Urinary bladder (tissue), 4 donors: Measurements from ENCODE around the gene PQBP1. TPM values are rescaled to one million over a fixed set of nuclear protein-coding genes. Genes with fewer than 3 reads are reported as not detected.

Experiments
- DNase-seq: peaks from one replicate; pipeline ENCODE4 v3.0.0-alpha.2; 2015; ENCODE audit errors: extremely low spot score
- H3K27ac ChIP-seq: one replicate; pipeline ENCODE4 v1.5.1; 2013; ENCODE audit warnings: low read depth, mild to moderate bottlenecking, moderate library complexity
- H3K36me3 ChIP-seq: one replicate; pipeline ENCODE4 v1.6.1; 2013; ENCODE audit warnings: mild to moderate bottlenecking, moderate library complexity; ENCODE audit not compliant: insufficient read depth
- H3K4me1 ChIP-seq: one replicate; pipeline ENCODE4 v1.6.1; 2013; ENCODE audit warnings: mild to moderate bottlenecking, moderate library complexity; ENCODE audit not compliant: insufficient read depth
- H3K4me3 ChIP-seq: one replicate; pipeline ENCODE4 v1.5.1; 2013; ENCODE audit warnings: low read depth, low read length
- WGBS: extraction: QIAGEN DNeasy Blood & Tissue Kit; methylation state at CpG from one replicate; pipeline ENCODE4 v1.1.7; 2013; 5-methylcytosine and 5-hydroxymethylcytosine counted together
- polyA plus RNA-seq: library from polyadenylated mRNA; stranded (reverse); fragments of 200-250 nt; gene quantifications from one replicate; pipeline ENCODE4 v1.2.3, GENCODE V29; 2013
- total RNA-seq: library from RNA; depleted of rRNA; stranded (reverse); fragments of >200 nt; gene quantifications from one replicate; pipeline ENCODE4 v1.2.3, GENCODE V29; 2014
- donor health status: healthy with polysubstance abuse.
- donor health status: healthy.

Gene PQBP1
- total and polyA plus RNA-seq, 2 donors = 13.9 to 102 TPM

DNA sequence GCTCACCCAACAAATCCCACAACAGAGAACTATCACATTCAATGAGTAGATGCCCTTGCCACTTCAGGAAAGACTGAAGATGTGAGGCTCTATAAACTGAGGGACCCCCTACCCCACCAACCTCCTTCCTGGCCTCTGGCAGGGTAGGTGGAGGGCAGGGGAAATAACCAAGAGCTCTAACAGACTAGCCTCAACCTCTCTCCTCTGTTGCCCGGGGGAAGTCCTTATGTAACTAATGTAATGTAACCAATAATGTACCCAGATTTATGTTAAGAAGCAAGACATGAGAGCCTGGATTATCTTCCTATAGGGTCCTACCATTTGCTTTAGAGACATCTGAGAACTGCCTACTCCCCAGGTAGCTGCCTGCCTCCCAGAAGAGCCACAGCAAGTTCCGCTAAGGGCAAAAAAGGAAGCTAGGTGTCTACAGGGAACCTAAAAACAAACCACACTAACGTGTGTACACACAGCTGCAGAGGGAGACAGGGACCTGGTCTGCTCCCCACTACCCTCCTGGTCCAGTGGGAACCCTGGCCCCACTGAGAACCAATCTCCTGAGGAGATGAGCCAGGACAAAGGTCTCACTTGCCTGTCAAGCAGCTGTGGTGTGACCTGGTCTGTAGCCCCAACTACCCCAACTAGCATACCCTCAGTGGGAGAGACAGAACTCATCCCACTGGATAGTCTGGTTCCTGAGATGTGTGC is 41.9 kb downstream of the PQBP1 start:
- H3K36me3 ChIP-seq = peaks cover 2% of the 10 kb centered on the region
- H3K4me1 ChIP-seq = no peaks in the 10 kb centered on the region
- WGBS = 83% methylated on average over 3 of the region's 3 CpGs
- no peak overlapping the region for H3K27ac ChIP-seq
- H3K4me3 ChIP-seq = no peak overlapping the region
- no peak for DNase-seq

DNA sequence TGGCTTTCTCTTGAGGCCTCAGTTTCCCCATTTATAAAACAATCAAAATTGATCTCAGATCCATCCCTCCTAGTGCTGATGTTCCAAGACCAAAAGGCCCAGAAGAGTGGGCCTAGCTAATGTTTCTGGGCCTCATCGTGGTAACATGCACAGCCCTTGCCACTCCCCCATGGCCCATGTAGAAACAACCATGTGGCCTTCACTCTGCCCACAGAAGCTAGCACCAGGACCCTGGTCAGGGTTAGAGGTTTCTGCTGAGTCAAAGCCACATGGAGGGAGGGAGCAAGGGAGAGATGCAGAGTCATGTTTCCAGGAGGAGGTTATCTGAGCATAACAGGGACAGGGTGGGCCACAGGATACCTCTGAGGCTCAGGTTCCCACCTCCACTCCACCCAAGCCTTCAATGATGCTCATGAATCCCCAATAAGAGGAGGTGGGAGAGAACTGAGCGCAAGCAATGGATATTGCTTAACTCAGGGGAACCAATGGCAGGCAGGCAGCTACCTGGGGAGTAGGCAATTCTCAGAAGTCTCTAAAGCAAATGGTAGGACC is 42.8 kb downstream of the PQBP1 start:
- H3K4me3 ChIP-seq = no peak overlapping the region
- peaks cover 2% of the 10 kb centered on the region for H3K36me3 ChIP-seq
- WGBS = 89% methylated on average over 2 of the region's 2 CpGs
- no peak overlapping the region for H3K27ac ChIP-seq
- no peak for DNase-seq
- H3K4me1 ChIP-seq = no peaks in the 10 kb centered on the region

DNA sequence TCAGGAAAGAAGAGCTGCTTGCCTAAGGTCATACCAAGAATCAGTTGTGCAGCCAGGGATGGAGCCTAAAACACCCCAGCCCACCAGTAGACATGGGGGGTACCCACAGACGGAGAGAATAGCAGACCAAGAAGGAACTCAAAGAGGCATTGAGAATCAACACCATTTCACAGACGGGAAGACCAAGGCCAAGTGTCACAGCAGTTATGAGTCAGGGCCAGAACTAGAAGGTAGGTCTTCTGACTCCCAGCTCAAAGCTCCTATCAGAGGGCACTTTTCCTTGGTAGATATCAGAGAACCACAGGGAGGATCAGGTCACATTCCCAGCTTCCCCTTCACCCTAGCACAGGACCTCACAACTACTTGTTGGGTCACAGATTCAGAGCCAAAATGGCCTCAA is 45.2 kb downstream of the PQBP1 start:
- 93% methylated on average over 2 of the region's 2 CpGs for WGBS
- peaks cover 2% of the 10 kb centered on the region for H3K36me3 ChIP-seq

DNA sequence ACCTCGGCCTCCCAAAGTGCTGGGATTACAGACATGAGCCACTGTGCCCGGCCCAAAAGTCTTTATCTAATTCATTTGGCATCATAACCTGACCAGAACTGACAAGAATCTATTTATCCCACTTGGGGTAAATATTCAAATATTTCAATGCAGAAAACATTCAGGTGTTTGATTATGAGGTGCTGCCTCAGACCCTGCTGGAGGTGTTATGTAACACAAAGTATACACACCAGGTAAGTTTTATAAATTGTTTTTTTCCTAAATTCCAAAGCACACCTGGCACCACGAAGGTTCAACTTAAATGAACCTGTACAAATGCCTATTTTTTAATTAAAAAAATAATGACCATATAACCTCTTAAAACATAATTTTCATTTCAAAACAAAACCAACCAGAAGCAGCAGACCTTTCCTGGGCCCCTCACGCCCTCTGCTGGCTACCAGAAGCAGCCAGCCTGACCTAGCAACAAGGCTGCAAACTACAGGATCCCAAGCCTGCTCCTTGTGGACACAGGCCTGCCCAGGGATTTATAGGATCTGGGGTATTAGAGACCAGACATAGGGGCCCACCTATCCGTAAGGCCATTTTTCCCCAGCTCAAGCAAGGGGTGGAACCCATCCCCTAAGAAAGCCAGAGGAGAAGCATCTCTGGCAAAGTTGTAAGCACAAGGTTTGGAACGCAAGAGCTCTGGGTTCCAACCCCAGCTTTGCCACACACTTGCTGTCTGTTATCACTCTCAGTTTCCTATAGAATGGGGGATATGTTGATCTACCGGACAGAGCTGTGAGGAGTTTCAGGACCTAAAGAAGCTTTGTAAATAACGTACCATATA is 48.0 kb downstream of the PQBP1 start:
- no peak for DNase-seq
- 51% methylated on average over 8 of the region's 8 CpGs for WGBS

More for the DNA sequence above, 45.2 kb downstream of the PQBP1 start:
- no peaks in the 10 kb centered on the region for H3K4me1 ChIP-seq
- H3K4me3 ChIP-seq = no peak overlapping the region
- no peak for DNase-seq
- H3K27ac ChIP-seq = no peak overlapping the region

DNA sequence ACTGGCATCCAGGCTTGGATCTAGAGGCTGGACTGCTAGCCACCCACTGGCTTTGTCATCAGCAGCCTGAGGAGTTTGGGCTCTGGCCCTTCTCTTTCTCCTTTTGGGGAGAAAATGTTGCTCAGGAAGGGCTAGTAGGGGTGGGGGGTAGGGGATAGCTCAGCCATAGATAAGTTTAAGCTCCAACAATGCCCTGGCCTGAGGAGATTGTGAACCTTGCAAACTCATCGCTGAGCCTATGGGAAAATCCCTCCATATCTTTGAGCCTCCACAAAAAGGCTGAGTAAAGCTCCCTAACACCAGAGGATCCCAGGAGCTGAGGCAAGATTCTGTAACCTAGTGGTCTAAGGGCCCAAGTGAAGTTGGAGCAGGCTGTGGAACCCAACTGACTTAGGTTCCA is 50.9 kb downstream of the PQBP1 start:
- 100% methylated on average over 1 of the region's 1 CpG for WGBS
- peaks cover 2% of the 10 kb centered on the region for H3K36me3 ChIP-seq
- H3K4me3 ChIP-seq = no peak overlapping the region
- H3K27ac ChIP-seq = no peak overlapping the region
- H3K4me1 ChIP-seq = no peaks in the 10 kb centered on the region
- no peak for DNase-seq

More for the DNA sequence above, 48.0 kb downstream of the PQBP1 start:
- Histone ChIP-seq H3K27ac (no peak overlapping the region), H3K4me1 (no peaks in the 10 kb centered on the region), H3K4me3 (no peak overlapping the region), H3K36me3 (peaks cover 2% of the 10 kb centered on the region)

Other genes starting within 250 kb of the PQBP1 start
- gene WAS, start 214.1 kb upstream of the PQBP1 start, total RNA-seq = 1.0 TPM
- 6.1 TPM for gene WAS, start 214.1 kb upstream of the PQBP1 start, polyA plus RNA-seq
- gene SUV39H1, start 201.2 kb upstream of the PQBP1 start, total RNA-seq = 2.8 TPM
- gene SUV39H1, start 201.2 kb upstream of the PQBP1 start, polyA plus RNA-seq = 6.0 TPM
- gene GLOD5, start 136.2 kb upstream of the PQBP1 start, total RNA-seq = not detected
- gene GLOD5, start 136.2 kb upstream of the PQBP1 start, polyA plus RNA-seq = not detected
- not detected for gene GATA1, start 111.3 kb upstream of the PQBP1 start, total RNA-seq
- 0.34 TPM for gene GATA1, start 111.3 kb upstream of the PQBP1 start, polyA plus RNA-seq
- 63.8 TPM for gene HDAC6, start 95.9 kb upstream of the PQBP1 start, total RNA-seq
- gene HDAC6, start 95.9 kb upstream of the PQBP1 start, polyA plus RNA-seq = 42.0 TPM
- gene ERAS, start 71.4 kb upstream of the PQBP1 start, total RNA-seq = not detected
- 0.10 TPM for gene ERAS, start 71.4 kb upstream of the PQBP1 start, polyA plus RNA-seq
- 1.1 TPM for gene PCSK1N, start 62.3 kb upstream of the PQBP1 start, total RNA-seq
- 6.9 TPM for gene PCSK1N, start 62.3 kb upstream of the PQBP1 start, polyA plus RNA-seq
- 15.0 TPM for gene TIMM17B, start 162 bp upstream of the PQBP1 start, total RNA-seq
- gene TIMM17B, start 162 bp upstream of the PQBP1 start, polyA plus RNA-seq = 54.4 TPM
- gene SLC35A2, start 13.7 kb downstream of the PQBP1 start, total RNA-seq = 10.5 TPM
- gene SLC35A2, start 13.7 kb downstream of the PQBP1 start, polyA plus RNA-seq = 18.9 TPM
- 4.0 TPM for gene PIM2, start 21.1 kb downstream of the PQBP1 start, total RNA-seq
- 8.4 TPM for gene PIM2, start 21.1 kb downstream of the PQBP1 start, polyA plus RNA-seq
- 21.3 TPM for gene OTUD5, start 59.7 kb downstream of the PQBP1 start, total RNA-seq
- 48.9 TPM for gene OTUD5, start 59.7 kb downstream of the PQBP1 start, polyA plus RNA-seq
- gene KCND1, start 73.9 kb downstream of the PQBP1 start, total RNA-seq = 2.4 TPM
- 3.3 TPM for gene KCND1, start 73.9 kb downstream of the PQBP1 start, polyA plus RNA-seq
- gene GRIPAP1, start 104.3 kb downstream of the PQBP1 start, total RNA-seq = 16.1 TPM
- gene GRIPAP1, start 104.3 kb downstream of the PQBP1 start, polyA plus RNA-seq = 27.9 TPM
- 11.7 TPM for gene TFE3, start 145.4 kb downstream of the PQBP1 start, total RNA-seq
- gene TFE3, start 145.4 kb downstream of the PQBP1 start, polyA plus RNA-seq = 63.5 TPM
- gene CCDC120, start 161.1 kb downstream of the PQBP1 start, total RNA-seq = 2.7 TPM
- gene CCDC120, start 161.1 kb downstream of the PQBP1 start, polyA plus RNA-seq = 4.5 TPM
- 4.3 TPM for gene PRAF2, start 176.1 kb downstream of the PQBP1 start, total RNA-seq
- 44.0 TPM for gene PRAF2, start 176.1 kb downstream of the PQBP1 start, polyA plus RNA-seq
- 36.3 TPM for gene WDR45, start 182.0 kb downstream of the PQBP1 start, total RNA-seq
- gene WDR45, start 182.0 kb downstream of the PQBP1 start, polyA plus RNA-seq = 77.5 TPM
- gene GPKOW, start 225.8 kb downstream of the PQBP1 start, total RNA-seq = 15.1 TPM
- gene GPKOW, start 225.8 kb downstream of the PQBP1 start, polyA plus RNA-seq = 27.2 TPM